DMS79 treated with DMSO at 0.1 percent for 48 hours (cell line): ENCODE measurements around the gene AKAP5.
A peak's percentile ranks its signal among the peaks of the same experiment; 100 is the strongest.
"Not testable (repeated sequence)": the region's sequence is repeated elsewhere in the genome, so short reads cannot be mapped to it uniquely, and the experiment has no call there.

Source experiments
- DNase-seq: peaks from one replicate; lab custom pipeline; 2025; lab: John Stamatoyannopoulos, UW

The AKAP5 gene

DNA sequence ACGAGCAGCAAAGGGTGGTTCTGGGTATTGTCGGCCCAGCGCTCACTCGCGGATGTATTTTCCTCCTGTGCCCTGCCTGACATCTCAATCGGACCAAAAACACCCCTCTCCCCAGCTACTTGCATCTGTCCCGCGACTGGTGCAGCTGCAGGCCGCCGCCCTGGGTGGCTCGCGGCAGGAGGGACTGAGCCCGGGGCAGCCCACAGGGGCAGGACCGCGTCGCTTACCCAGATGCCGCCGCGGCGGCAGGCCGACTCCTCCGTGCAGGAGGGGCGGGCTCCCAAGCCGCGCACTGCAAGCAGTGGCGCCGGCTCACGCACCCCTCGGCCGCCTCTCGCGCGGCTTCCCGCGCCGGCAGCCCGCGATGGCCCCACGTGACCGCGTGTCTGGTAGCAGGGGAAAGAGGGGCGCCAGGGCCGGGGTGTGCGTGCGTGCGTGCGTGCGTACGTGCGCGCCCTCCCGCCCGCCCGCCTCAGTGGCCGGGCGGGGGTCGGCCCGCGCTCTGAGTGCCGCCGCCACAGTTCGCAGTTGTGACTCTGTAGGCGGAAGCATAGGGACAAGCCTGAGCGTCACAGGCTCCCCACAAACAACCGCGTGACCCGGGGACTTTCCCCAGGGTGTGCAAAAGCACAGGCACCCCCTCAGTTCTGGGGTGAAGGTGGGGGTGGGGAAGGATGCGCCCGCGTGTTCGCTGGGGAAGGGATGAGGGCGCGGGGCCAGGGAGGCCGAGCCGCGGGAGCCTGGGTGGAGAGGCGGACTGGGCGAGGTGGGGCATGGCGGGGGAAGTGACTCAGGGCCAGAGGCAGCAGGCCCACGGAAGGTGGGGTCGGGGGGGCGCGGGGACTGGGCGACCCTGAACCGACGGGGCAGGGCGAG, 38.4 kb downstream of the AKAP5 start, which contains the start of gene ZBTB25:
TSS of gene ZBTB25 (minus strand) at position 405 of the 876 bp plus-strand sequence. CDS start 13,305 bp downstream, outside the sequence.
- DNase-seq: peak; percentile 90

DNA sequence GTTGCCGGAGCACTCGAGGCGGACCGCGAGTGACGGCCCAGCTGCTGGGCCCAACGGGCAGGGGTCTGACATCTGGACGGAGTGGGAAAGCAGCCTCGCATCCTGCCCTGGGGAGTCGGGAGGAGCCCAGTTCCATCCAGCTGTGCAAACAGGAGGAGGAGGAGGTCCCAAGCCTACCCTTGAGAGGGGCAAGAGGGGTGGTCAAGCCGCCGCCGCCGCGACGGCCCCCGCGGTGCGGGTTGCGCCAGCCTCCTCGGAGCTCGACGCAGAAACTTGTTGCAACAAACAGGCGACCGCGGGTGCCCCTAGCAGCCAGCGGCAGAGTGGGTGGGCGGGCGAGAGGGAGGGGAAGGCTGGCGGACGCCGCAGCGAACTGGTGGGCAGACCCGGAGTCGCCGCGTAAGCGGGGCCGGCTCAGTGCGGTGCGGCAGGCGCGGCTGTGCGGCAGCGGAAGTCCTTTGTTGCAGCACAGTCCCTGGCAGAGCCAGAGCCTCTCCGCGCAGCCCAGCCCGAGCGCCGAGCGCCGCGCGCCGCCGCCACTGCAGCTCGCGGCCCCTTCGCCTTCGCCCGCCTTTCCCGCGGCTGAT, 39.1 kb downstream of the AKAP5 start, which contains the start of gene ZBTB1:
TSS of gene ZBTB1 (plus strand) at position 461 of the 587 bp plus-strand sequence. CDS start 16,735 bp downstream, outside the sequence.
- DNase-seq: peak; percentile 84

DNA sequence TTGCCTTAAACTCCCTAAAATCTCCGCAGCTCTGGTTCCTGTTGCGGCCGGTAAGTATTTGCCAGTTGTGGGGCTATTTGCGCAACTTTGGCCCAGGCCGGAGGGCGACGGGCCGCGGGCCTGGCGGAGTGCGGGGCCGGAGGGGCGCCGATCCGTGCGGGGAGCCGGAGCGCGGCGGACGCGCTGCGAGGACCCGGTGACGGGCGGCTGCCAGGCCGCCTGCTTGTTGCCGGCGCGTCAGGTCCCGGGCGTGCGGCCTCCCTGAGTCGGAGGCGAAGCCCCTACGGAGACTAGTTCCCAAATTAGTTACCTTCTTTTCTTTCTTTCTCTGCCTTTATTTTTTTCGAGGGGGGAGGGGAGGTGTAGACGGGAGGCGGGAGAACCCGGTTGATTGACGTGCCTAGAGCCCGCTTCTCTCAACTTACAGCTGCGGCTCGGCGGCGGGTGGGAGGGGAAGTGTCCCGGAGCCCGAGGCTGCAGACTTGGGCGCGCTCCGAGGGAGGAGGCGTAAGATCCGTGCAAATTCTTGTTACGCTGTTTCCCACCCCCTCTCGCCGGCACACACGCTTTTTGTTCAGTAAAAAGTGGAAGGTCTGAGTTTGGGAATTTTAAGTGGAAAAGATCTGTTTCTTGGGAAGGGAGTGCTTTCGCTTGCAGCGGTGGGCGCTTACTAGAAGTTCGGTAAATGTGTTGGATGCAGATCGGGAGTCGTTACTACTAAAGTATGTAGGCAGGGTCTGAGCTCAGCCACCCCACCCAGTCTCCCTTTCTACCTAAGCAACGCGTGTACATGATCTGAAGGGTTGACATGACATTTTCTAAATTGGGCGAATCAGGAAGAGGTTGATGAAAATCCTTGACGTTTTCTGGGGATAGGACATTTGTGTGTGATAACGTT, 39.8 kb downstream of the AKAP5 start:
- peak; percentile 91 for DNase-seq

DNA sequence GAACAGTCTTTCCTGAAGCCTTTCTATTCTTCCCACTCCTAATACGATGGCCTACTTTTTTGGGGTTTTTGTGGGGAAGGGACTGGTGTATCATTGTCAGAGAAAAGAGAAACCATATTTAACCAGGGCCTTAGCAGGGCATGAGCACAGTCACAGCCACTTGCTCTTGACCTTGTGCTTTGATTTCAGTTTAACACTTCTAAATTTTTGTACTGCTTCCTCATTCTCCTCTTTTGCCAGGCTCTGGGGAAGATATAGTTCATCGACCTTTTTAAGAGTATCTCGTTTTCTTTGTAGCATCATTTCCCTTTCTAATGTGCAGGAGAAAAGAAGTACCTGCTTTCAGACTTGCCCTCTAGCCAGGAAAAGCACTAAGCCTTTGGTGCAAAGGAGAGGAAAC, 41.4 kb downstream of the AKAP5 start:
- DNase-seq: peak; percentile 32

DNA sequence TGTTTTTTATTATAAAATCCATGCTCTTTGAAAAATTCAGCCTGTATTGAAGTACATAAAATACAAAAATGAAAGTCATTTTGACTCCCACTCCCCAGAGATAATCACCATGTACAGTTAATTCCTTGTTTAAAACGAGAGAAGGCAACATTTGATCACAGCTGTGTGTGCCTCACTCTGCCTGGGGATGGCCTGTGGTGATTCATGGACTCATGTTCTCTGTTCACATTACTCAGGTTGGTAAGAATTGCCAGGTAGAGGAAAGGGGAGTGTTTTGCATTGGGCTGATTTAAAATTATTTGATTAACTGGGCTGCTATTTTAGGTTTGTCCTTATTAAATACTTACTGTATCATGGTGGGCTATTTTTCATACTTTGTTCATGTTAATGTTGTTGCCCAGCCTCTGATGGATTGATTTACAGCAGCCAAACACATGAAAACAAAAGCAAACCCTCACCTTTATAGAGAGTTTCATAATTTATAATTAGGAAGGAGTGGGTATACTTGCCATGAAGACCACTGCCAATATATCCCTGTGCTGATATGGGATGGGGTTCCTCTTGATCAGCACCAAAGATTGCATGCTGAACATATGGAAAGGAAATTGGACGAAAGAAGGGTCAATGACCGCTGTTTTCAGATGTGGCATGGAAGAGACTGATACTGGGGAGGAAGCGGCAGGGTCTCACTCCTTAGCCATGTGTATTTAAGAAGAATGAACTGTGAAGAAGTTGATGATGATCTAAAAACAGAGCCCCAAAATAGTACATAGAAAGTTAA, 42.3 kb downstream of the AKAP5 start:
- no peak for DNase-seq

DNA sequence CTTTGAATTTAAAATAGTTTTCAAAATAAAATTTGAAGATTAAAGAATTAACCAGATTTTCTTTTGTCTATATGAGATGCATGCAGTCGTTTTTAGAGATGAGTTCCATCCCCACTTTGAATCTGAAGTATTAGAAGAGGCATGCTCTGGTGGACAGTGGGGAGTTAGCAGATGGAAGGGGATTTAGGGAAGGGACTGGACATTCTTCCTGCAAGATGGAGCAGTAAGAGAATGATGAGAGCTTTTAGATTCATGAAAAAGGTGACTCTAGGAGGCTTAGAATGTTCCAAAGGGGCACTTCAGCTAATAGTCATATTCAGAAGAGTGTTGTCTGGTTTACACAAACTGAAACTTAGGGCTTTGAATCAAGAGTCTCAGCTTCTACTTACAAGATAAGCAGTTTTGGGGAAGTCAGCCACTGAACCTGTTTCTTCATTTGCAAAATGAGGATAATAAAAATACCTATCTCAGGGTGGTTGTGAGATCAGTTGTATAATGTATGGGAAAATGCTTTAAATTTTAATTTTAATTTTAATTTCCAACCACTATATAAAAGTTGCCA, 43.0 kb downstream of the AKAP5 start:
- DNase-seq: no peak

DNA sequence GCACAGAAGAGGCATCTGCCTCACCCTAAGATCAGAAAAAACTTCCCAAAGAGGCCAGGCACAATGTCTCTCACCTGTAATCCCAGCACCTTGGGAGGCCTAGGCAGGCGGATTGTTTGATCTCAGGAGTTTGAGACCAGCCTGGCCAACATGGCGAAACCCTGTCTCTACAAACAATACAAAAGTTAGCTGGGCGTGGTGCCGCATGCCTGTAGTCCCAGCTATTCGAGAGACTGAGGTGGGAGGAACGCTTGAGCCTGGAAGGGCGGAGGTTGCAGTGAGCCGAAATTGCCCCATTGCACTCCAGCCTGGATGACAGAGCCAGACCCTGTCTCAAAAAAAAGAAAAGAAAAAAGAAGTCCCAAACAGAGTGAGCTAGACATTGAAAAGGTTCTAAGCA, 43.7 kb downstream of the AKAP5 start:
- no peak for DNase-seq

DNA sequence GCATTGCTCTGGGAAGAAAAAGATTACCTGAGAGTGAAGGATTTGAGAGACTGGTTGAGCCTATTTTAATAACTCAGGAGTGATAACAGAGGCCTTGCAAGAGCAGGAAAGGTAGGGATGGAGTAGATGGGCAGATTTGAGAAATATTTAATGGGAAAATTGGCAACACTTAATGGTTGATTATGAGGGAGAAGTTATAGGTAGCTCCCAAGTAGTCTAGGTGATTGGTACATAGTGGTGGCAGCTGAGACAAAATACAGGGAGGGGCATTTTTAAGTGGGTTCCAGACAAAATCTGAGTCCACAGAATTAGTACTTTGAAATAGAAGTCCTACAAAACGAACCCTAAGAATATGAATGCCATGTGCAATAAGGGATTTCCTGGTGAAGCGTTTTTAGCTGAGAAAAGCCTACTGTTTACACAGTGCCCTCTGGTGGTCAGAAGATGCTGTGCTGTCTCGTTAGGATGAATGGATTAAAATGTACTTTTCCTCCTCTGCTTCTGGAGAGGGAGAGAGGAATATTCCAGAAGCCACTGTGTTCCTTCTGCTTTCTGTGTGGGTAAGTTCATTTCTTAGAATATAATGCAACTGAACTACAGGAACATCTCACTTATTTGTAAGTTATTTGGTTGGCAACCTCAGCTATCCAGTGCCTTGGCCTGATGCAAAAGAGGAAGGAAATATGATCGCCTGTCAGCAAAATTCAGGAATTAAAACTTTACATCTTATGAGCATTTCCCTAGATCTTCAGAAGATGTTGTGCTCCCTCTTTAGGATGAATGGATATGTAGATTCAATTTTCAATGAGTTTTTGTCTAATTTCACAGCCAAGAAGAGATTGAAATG, 45.7 kb downstream of the AKAP5 start:
- DNase-seq: peak; percentile 73

DNA sequence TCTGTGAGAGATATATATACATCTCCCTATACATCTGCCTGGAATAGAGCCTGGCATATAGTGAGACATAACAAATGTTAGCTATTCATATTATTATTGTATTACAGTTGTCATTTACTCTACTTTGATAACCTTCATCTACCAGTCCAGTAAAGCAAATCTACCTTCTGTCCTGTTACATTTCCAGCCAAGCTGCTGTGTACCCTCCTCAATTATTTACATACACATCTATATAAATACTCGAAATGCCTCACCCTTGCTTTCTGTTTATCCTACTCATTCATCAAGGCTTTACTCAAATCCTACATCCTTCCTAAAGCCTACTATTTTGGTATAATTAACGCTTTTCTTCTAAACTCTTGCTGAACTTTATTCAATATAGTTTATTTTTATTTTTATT, 48.0 kb downstream of the AKAP5 start:
- no peak for DNase-seq

DNA sequence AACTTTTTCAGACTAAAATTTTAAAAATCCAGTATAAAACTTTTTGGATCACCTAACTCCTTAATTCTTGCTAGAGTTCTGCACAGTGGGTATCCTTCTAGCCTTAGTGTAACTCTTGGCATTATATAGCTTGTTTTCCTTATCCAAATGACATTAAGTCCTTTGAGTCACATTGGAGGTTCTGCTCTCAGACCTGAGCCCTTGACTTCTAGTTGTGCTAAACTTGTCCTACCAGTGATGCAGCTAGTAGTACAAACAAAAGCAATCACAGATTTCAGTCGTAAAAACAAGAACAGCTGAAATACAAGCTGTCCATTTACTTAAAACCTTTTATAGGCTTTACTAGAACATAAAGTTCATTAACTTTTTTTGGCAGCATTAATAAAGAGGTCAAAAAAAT, 49.8 kb downstream of the AKAP5 start:
- DNase-seq: peak; percentile 39

DNA sequence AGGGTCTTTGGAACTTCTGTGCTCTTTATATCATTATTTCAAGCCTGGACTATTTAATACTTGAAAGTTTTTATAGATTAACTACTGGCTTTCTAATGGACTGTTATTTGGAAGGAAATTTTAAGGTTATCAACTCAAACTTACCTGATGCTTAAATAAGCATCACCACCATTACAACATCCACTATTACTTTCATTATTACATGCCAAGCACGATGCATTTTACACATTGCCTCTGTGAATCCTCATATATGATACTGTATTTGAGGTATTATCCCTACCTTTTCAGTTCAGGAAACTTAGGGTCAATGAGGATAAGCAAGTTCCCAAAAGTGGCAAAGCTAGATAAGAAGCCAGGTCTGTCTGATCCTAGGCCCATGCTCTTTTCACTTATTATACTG, 51.7 kb downstream of the AKAP5 start:
- no peak for DNase-seq

DNA sequence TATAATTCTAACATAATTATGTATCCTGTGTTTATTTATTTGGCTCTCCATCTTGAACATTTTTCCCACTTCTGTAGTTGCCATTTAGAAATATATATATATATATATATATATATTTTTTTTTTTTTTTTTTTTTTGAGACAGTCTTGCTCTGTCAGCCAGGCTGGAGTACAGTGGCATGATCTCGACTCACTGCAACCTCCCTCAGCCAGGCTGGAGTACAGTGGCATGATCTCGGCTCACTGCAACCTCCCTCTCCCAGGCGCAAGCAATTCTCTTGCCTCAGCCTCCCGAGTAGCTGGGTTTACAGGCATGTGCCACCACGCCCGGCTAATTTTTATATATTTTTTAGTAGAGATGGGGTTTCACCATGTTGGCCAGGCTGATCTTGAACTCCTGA, 52.4 kb downstream of the AKAP5 start:
- not testable (repeated sequence) for DNase-seq

DNA sequence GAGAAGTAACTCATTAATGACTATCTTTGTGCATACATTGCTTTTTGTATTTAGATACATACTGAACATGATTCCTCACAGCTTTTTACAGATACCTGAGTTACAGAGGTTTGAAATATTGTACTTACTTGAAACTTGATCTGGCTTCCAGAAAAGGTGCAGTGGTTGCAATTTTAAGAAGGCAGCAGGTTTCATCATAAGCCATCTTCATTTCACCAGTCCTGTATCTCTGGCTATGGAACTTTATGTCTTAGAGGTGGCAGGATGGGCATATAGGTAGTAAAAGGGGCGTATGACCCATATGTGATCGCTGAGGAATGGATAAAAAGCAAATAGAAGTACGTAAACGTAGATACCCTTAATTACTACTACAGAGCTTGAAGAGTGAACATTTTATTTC, 52.9 kb downstream of the AKAP5 start:
- DNase-seq: no peak

DNA sequence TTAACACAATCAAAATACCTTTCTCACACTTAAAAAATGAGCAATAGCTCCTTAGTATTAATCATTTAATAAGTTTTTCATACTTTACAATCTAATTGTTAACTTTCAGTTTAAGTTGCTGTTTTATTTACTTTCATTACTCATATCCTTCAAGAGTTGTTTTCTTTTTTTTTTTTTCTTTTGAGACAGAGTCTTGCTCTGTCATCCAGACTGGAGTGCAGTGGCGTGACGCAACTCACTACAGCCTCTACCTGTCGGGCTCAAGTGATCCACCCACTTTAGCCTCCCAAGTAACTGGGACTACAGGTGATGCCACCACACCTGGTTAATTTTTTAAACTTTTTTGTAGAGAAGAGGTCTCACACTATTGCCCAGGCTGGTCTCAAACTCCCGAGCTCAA, 55.4 kb downstream of the AKAP5 start:
- no peak for DNase-seq

DNA sequence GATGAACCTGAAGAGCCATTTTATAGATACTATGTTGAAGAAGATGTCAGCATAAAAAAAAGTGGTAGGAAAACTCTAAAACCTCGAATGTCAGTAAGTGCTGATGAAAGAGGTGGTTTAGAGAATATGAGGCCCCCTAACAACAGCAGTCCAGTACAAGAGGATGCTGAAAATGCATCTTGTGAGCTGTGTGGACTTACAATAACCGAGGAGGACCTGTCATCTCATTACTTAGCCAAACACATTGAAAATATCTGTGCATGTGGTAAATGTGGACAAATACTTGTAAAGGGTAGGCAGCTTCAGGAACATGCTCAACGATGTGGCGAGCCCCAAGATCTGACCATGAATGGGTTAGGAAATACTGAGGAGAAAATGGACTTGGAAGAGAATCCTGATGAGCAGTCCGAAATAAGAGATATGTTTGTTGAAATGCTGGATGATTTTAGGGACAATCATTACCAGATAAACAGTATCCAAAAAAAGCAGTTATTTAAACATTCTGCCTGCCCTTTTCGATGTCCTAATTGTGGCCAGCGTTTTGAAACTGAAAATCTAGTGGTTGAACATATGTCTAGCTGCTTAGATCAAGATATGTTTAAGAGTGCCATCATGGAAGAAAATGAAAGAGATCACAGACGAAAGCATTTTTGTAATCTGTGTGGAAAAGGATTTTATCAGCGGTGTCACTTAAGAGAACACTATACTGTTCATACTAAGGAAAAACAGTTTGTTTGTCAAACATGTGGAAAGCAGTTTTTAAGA, 57.5 kb downstream of the AKAP5 start:
- no peak for DNase-seq
